Fibroblast of lung (primary cell): Measurements from ENCODE around the gene TJP3. TPM values are rescaled to one million over a fixed set of nuclear protein-coding genes. Genes with fewer than 3 reads are reported as not detected.

Experiments
- DNase-seq, 2 donors: peaks; one replicate each; pipeline versions ENCODE4 v3.0.0 to v3.0.0-alpha.2; 2010; ENCODE audit warnings: low read depth in 2 of 2
- H2AFZ ChIP-seq: 2 replicates; pipeline ENCODE4 v1.5.1; 2012; ENCODE audit warnings: low read length, control low read depth, inconsistent platforms
- H3K27ac ChIP-seq: 2 replicates; pipeline ENCODE4 v1.5.1; 2011; ENCODE audit warnings: low read length, control low read depth; ENCODE audit not compliant: insufficient read depth
- H3K27me3 ChIP-seq: 2 replicates; pipeline ENCODE4 v1.5.1; 2011; ENCODE audit warnings: mild to moderate bottlenecking, low read length; ENCODE audit not compliant: control insufficient read depth, insufficient read depth
- H3K36me3 ChIP-seq: 2 replicates; pipeline ENCODE4 v1.5.1; 2011; ENCODE audit warnings: low read length; ENCODE audit not compliant: control insufficient read depth, insufficient read depth
- H3K4me1 ChIP-seq: 2 replicates; pipeline ENCODE4 v1.5.1; 2011; ENCODE audit warnings: low read length; ENCODE audit not compliant: control insufficient read depth, insufficient read depth; ENCODE audit errors: extremely low read depth
- H3K4me2 ChIP-seq: 2 replicates; pipeline ENCODE4 v1.5.1; 2011; ENCODE audit warnings: low read length, control low read depth; ENCODE audit not compliant: insufficient read depth; ENCODE audit errors: extremely low read depth
- H3K4me3 ChIP-seq, 4 experiments: fragments of 200-600 bp in 1 of 4; sonication (generic) in 1 of 4; replicated peaks in 1 of 4; 2 replicates each; pipeline ENCODE4 v1.5.1; 2011 to 2016; ENCODE audit warnings: low read length in 4 of 4, low read depth in 3 of 4, mild to moderate bottlenecking in 3 of 4, control low read depth in 2 of 4, inconsistent platforms in 1 of 4, mixed read lengths in 1 of 4; ENCODE audit not compliant: insufficient read depth in 1 of 4; ENCODE audit errors: control extremely low read depth in 1 of 4
- H3K79me2 ChIP-seq: 2 replicates; pipeline ENCODE4 v1.5.1; 2012; ENCODE audit warnings: mild to moderate bottlenecking, low read length, inconsistent platforms; ENCODE audit not compliant: control insufficient read depth, insufficient read depth
- H3K9ac ChIP-seq: 2 replicates; pipeline ENCODE4 v1.5.1; 2011; ENCODE audit warnings: mild to moderate bottlenecking, low read length, control low read depth; ENCODE audit not compliant: insufficient read depth
- H3K9me3 ChIP-seq: 2 replicates; pipeline ENCODE4 v1.5.1; 2012; ENCODE audit warnings: low read depth, low read length; ENCODE audit not compliant: control insufficient read depth, insufficient read depth
- H4K20me1 ChIP-seq: 2 replicates; pipeline ENCODE4 v1.5.1; 2011; ENCODE audit warnings: low read length; ENCODE audit not compliant: control insufficient read depth, insufficient read depth; ENCODE audit errors: extremely low read depth
- CTCF ChIP-seq, 2 donors: IDR thresholded peaks in 1 of 2; conservative IDR thresholded peaks in 1 of 2; 1 replicate in 1 of 2; 2 replicates in 1 of 2; pipeline ENCODE4 v1.5.1; 2011 to 2012; ENCODE audit warnings: low read length in 2 of 2, control low read depth in 1 of 2, inconsistent platforms in 1 of 2, low read depth in 1 of 2, mild to moderate bottlenecking in 1 of 2
- EZH2 ChIP-seq: IDR thresholded peaks from 2 replicates; pipeline ENCODE4 v1.5.1; 2012; ENCODE audit warnings: low read length, control low read depth, mild to moderate bottlenecking; ENCODE audit errors: missing control alignments
- polyA plus RNA-seq, 2 donors: library from polyadenylated mRNA; depleted of rRNA in 1 of 2; stranded (reverse) in 1 of 2; unstranded in 1 of 2; fragments of >200 nt; gene quantifications; 2 replicates each; pipeline ENCODE4 v1.2.1, GENCODE V29; 2011 to 2012; ENCODE audit warnings: missing spikeins in 1 of 2
- total RNA-seq: library from RNA; depleted of rRNA; stranded (reverse); fragments of >200 nt; gene quantifications from 2 replicates; pipeline ENCODE4 v1.2.1, GENCODE V29; 2014

The TJP3 gene
- total and polyA plus RNA-seq, 2 donors (not counting 1 experiment from before 2014, with no cell fraction given) = not detected

- H3K4me1 ChIP-seq = no peaks in the 10 kb centered on the region
- TF ChIP-seq EZH2 (no peak), CTCF (conservative IDR thresholded peaks at IDR 0.05 in 1 of 2, IDR thresholded peaks at IDR 0.05 in 1 of 2; ENCODE audit: low read depth in 1 of 2, low read length in 2 of 2) (no peak)
- H3K9me3 ChIP-seq = no peaks in the 10 kb centered on the region
- no peaks in the 10 kb centered on the region for H3K79me2 ChIP-seq
- H3K27ac ChIP-seq = no peak overlapping the region
- H3K9ac ChIP-seq = no peak overlapping the region
- no peak for DNase-seq
- H3K36me3 ChIP-seq = no peaks in the 10 kb centered on the region
- H2AFZ ChIP-seq = no peak overlapping the region
- H3K4me2 ChIP-seq = no peak overlapping the region
- H3K4me3 ChIP-seq = no peak overlapping the region
- H4K20me1 ChIP-seq = no peaks in the 10 kb centered on the region
- peaks cover 23% of the 10 kb centered on the region for H3K27me3 ChIP-seq
Observed at GRCh38 chr19:3725121-3725520, 16.9 kb downstream of the TJP3 start.

- Histone ChIP-seq H4K20me1 (no peaks in the 10 kb centered on the region), H3K27ac (no peak overlapping the region), H3K4me2 (no peak overlapping the region), H3K27me3 (peaks cover 23% of the 10 kb centered on the region), H2AFZ (no peak overlapping the region), H3K9ac (no peak overlapping the region), H3K36me3 (no peaks in the 10 kb centered on the region), H3K79me2 (no peaks in the 10 kb centered on the region), H3K4me3 (no peak overlapping the region), H3K4me1 (no peaks in the 10 kb centered on the region), H3K9me3 (no peaks in the 10 kb centered on the region)
- DNase-seq = peak in 1 of 2 donors; percentile 12
- no peak for TF ChIP-seq CTCF (conservative IDR thresholded peaks at IDR 0.05 in 1 of 2, IDR thresholded peaks at IDR 0.05 in 1 of 2; ENCODE audit: low read depth in 1 of 2, low read length in 2 of 2)
- TF ChIP-seq EZH2 = no peak
Observed at GRCh38 chr19:3725640-3726310, 17.6 kb downstream of the TJP3 start.

- no peak overlapping the region for H3K4me3 ChIP-seq
- no peaks in the 10 kb centered on the region for H3K36me3 ChIP-seq
- no peaks in the 10 kb centered on the region for H4K20me1 ChIP-seq
- H3K27ac ChIP-seq = no peak overlapping the region
- H3K9me3 ChIP-seq = no peaks in the 10 kb centered on the region
- no peak overlapping the region for H3K9ac ChIP-seq
- DNase-seq = no peak
- no peak overlapping the region for H3K4me2 ChIP-seq
- peaks cover 2% of the 10 kb centered on the region for H3K27me3 ChIP-seq
- no peak overlapping the region for H2AFZ ChIP-seq
- TF ChIP-seq CTCF (conservative IDR thresholded peaks at IDR 0.05 in 1 of 2, IDR thresholded peaks at IDR 0.05 in 1 of 2; ENCODE audit: low read depth in 1 of 2, low read length in 2 of 2) (no peak), EZH2 (no peak)
- no peaks in the 10 kb centered on the region for H3K4me1 ChIP-seq
- H3K79me2 ChIP-seq = no peaks in the 10 kb centered on the region
Observed at GRCh38 chr19:3730457-3730958, 22.3 kb downstream of the TJP3 start.
